Activated effector memory CD4-positive, alpha-beta T cell treated with anti-CD3 and anti-CD28 coated beads, Interleukin-2, amount 50 U/mL, for 16 hours (primary cell): Measurements from ENCODE around the gene C1orf167.
A peak's percentile ranks its signal among the peaks of the same experiment; 100 is the strongest.

Source experiments
- DNase-seq: peaks from one replicate; pipeline ENCODE4 v3.0.0-alpha.2; 2020

Gene C1orf167

GRCh38 chr1:11838349-11839272 lies 76.6 kb downstream of the C1orf167 start:
- DNase-seq, result peak; percentile 89
